Left hindlimb (tissue), 1 donor: ENCODE measurements around the gene CCDC175.

Experiments used
- DNase-seq: peaks from one replicate; pipeline ENCODE4 v3.0.0-alpha.2; 2018

CCDC175 gene

GRCh38 chr14:59481871-59482540, 94.6 kb downstream of the CCDC175 start:
- no peak for DNase-seq

- DNase-seq: no peak
Measured at GRCh38 chr14:59481407-59481806, 95.2 kb downstream of the CCDC175 start.

- DNase-seq: no peak
Measured at GRCh38 chr14:59480166-59480565, 96.4 kb downstream of the CCDC175 start.

GRCh38 chr14:59478540-59478939, 98.1 kb downstream of the CCDC175 start:
- no peak for DNase-seq

GRCh38 chr14:59475709-59476108, 100.9 kb downstream of the CCDC175 start:
- DNase-seq: no peak

- no peak for DNase-seq
Measured at GRCh38 chr14:59474172-59474571, 102.4 kb downstream of the CCDC175 start.

DNA sequence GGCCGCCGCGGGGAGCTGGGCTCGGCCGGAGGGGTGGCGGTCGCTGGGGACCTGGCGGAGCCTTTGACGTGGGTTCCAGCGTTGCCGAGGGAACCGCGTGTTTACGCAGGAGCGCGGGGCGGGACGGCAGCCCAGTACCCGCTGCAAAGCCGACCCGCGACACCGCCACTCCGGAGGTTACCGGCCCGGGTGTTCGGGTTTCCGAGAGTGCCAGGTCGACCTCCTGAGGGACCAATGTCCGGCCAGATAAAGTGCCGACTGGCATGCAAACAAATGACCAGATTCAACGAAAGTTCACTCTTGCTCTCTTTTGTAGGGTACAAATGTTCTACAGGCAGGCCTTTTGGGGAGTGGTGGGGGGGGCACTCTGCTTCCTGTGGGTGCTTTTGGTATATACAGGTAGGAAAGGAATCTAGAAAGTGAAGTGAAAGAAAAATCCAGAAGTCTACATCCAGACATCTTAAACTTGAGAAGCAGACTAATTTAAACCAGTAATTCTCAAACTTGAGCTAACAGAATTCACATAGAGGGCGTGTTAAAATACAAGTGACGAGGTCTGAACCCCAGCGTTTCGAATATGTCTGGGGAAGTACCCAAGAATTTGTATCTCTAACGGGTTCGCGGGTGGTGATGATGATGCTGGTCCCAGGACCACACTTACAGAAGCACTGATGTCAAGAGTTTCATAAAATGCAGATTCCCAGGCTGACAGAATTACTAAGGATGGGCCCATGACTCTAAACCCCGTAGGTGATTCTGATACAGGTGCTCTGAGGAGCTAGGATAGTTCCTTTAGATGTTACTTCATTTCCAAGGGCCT, 111.1 kb downstream of the CCDC175 start, which contains the start of gene GPR135:
TSS of gene GPR135 (minus strand) at position 65 of the 820 bp plus-strand sequence. CDS start 154 bp downstream, outside the sequence.
- no peak for DNase-seq

- DNase-seq: peak; percentile 84
Measured at GRCh38 chr14:59464486-59465315, 111.9 kb downstream of the CCDC175 start.

DNA sequence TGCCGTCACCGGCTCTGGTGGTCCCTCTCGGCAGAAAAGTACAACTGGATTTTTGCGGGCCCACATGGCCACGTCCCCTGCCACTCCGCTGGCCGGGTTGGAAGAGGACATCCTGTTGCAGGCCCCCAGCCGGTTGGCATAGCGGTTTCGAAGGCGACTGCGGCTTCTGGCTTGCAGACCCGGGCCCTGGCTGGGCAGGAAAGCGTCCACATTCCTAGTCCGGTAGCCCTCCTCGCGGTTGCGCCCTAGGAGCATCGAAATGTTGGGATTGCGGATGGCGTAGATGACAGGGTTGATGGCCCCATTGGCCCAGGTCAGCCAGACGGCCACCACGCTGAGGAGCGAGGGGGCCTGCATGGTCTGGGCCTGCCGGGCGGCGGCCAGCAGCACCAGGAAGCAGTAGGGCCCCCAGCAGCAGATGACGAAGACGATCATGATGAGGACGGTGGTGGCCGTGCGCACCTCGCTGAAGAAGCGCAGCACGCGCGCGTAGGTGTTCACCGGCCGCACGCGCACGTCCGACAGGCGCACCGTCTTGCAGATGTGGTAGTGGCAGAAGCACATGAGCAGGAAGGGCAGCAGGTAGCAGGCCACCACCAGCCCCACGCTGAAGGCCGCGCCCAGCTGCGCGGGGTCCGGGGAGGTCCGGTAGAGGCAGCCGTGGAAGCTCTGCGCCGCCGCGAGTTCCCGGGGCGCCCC, 112.7 kb downstream of the CCDC175 start:
- peak; percentile 32 for DNase-seq

DNA sequence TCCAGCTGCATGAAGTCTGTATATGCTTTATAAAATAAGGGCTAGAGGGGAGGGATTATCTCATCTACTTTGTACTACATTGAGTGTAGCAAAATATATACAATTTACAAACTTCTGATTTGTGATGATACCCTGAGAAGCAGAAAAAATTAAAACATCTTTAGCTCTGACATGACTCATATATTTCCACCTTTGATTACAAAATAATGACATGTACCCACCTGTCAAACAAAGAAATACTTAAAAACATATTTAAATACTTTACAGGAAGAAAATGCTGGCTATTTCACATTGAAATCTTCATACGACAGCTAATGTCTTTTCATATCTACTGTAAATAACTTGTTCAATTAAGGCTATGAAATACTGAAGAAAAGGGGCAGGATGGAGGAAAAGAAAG, 114.7 kb downstream of the CCDC175 start:
- no peak for DNase-seq

- DNase-seq: no peak
Measured at GRCh38 chr14:59460378-59460777, 116.2 kb downstream of the CCDC175 start.

- DNase-seq: no peak
Measured at GRCh38 chr14:59458486-59458885, 118.1 kb downstream of the CCDC175 start.

- DNase-seq: no peak
Measured at GRCh38 chr14:59455411-59455810, 121.2 kb downstream of the CCDC175 start.
